CD14-positive monocyte (primary cell): ENCODE data around the gene ZNF474. TPM values are rescaled to one million over a fixed set of nuclear protein-coding genes. Genes with fewer than 3 reads are reported as not detected.

Source experiments
- DNase-seq, 3 donors: peaks; one replicate each; pipeline ENCODE4 v3.0.0-alpha.2; 2011 to 2022
- H2AFZ ChIP-seq: 2 replicates; pipeline ENCODE4 v1.6.0; 2012; ENCODE audit warnings: mild to moderate bottlenecking, low read depth, low read length, inconsistent platforms; ENCODE audit not compliant: insufficient read depth, poor library complexity, severe bottlenecking
- H3K27ac ChIP-seq, 2 donors: 1 replicate in 1 of 2; 2 replicates in 1 of 2; pipeline ENCODE4 v1.5.1; 2012 to 2013; ENCODE audit warnings: low read length in 2 of 2, control low read depth in 1 of 2, inconsistent platforms in 1 of 2, low read depth in 1 of 2, mild to moderate bottlenecking in 1 of 2
- H3K27me3 ChIP-seq, 2 donors: one replicate each; pipeline versions ENCODE4 v1.6.0 to v1.6.1; 2011 to 2013; ENCODE audit warnings: low read length in 2 of 2; ENCODE audit not compliant: control insufficient read depth in 2 of 2, insufficient read depth in 2 of 2
- H3K36me3 ChIP-seq, 2 donors: replicated peaks in 1 of 2; 1 replicate in 1 of 2; 2 replicates in 1 of 2; pipeline versions ENCODE4 v1.5.1 to v1.6.1; 2012 to 2013; ENCODE audit warnings: low read length in 2 of 2, control low read depth in 1 of 2, inconsistent platforms in 1 of 2, mild to moderate bottlenecking in 1 of 2; ENCODE audit not compliant: insufficient read depth in 2 of 2, control insufficient read depth in 1 of 2
- H3K4me1 ChIP-seq, 2 donors: 1 replicate in 1 of 2; 2 replicates in 1 of 2; pipeline versions ENCODE4 v1.5.1 to v1.6.1; 2012 to 2013; ENCODE audit warnings: low read length in 2 of 2, control low read depth in 1 of 2, inconsistent platforms in 1 of 2, mild to moderate bottlenecking in 1 of 2, moderate library complexity in 1 of 2; ENCODE audit not compliant: insufficient read depth in 2 of 2, control insufficient read depth in 1 of 2
- H3K4me2 ChIP-seq: replicated peaks from 2 replicates; pipeline ENCODE3; 2012; ENCODE audit warnings: low read length, moderate library complexity, mild to moderate bottlenecking; ENCODE audit not compliant: poor library complexity, severe bottlenecking; ENCODE audit errors: extremely low read depth
- H3K4me3 ChIP-seq, 3 experiments: fragments of 200-600 bp in 1 of 3; sonication (generic) in 1 of 3; replicated peaks in 1 of 3; 1 replicate in 2 of 3; 2 replicates in 1 of 3; pipeline ENCODE4 v1.5.1; 2011 to 2013; ENCODE audit warnings: low read length in 3 of 3, mild to moderate bottlenecking in 3 of 3, control low read depth in 2 of 3, low read depth in 2 of 3, inconsistent platforms in 1 of 3, moderate library complexity in 1 of 3
- H3K79me2 ChIP-seq: 2 replicates; pipeline ENCODE4 v1.6.0; 2012; ENCODE audit warnings: mild to moderate bottlenecking, control low read depth, inconsistent platforms, low read length, moderate library complexity; ENCODE audit not compliant: insufficient read depth
- H3K9ac ChIP-seq: 2 replicates; pipeline ENCODE4 v1.6.0; 2017; ENCODE audit warnings: low read length, mild to moderate bottlenecking; ENCODE audit not compliant: insufficient read depth, poor library complexity, severe bottlenecking
- H3K9me3 ChIP-seq, 2 donors: replicated peaks in 1 of 2; 1 replicate in 1 of 2; 2 replicates in 1 of 2; pipeline versions ENCODE4 v1.5.1 to v1.6.1; 2012 to 2013; ENCODE audit warnings: low read length in 2 of 2, control low read depth in 1 of 2; ENCODE audit not compliant: control insufficient read depth in 1 of 2, insufficient read depth in 1 of 2
- H4K20me1 ChIP-seq: 2 replicates; pipeline ENCODE4 v1.6.0; 2012; ENCODE audit warnings: mild to moderate bottlenecking, low read length, control low read depth, moderate library complexity; ENCODE audit not compliant: insufficient read depth
- H3K27ac Mint-ChIP-seq, 7 donors: one replicate each; pipeline ENCODE4 v1.8.0; 2020; ENCODE audit warnings: mild to moderate bottlenecking in 7 of 7, mixed read lengths in 7 of 7, moderate library complexity in 6 of 7, inconsistent platforms in 2 of 7
- H3K27me3 Mint-ChIP-seq, 3 donors: one replicate each; pipeline ENCODE4 v1.8.0; 2021 to 2022; ENCODE audit warnings: low read depth in 3 of 3, mild to moderate bottlenecking in 3 of 3, mixed read lengths in 3 of 3, moderate library complexity in 3 of 3, inconsistent platforms in 1 of 3
- H3K36me3 Mint-ChIP-seq, 2 donors: one replicate each; pipeline ENCODE4 v1.8.0; 2020; ENCODE audit warnings: mixed read lengths in 2 of 2, inconsistent platforms in 1 of 2, mild to moderate bottlenecking in 1 of 2
- H3K4me1 Mint-ChIP-seq: one replicate; pipeline ENCODE4 v1.8.0; 2020; ENCODE audit warnings: mild to moderate bottlenecking, mixed read lengths
- H3K4me3 Mint-ChIP-seq, 2 donors: one replicate each; pipeline ENCODE4 v1.8.0; 2020; ENCODE audit warnings: mild to moderate bottlenecking in 2 of 2, mixed read lengths in 2 of 2, moderate library complexity in 1 of 2
- H3K9me3 Mint-ChIP-seq, 7 donors: one replicate each; pipeline ENCODE4 v1.8.0; 2020 to 2022; ENCODE audit warnings: mixed read lengths in 7 of 7, mild to moderate bottlenecking in 6 of 7, moderate library complexity in 6 of 7, inconsistent platforms in 2 of 7
- WGBS: methylation state at CpG from one replicate; pipeline ENCODE4 v1.1.5; 2013; ENCODE audit warnings: missing lambda C conversion rate; ENCODE audit not compliant: insufficient coverage; 5-methylcytosine and 5-hydroxymethylcytosine counted together
- intact Hi-C, 2 donors: fragments of 100-400 bp; cut with micrococcal nuclease; formaldehyde crosslinking; loops; one replicate each; pipeline versions ENCODE4 v1.15.0 to v1.15.1; 2023
- polyA plus RNA-seq, 3 donors: library from polyadenylated mRNA; depleted of rRNA in 1 of 3; unstranded in 2 of 3; stranded (reverse) in 1 of 3; fragments of 300-500 nt in 2 of 3; fragments of >200 nt in 1 of 3; fragmentation: Illumina TruSeq in 2 of 3; gene quantifications; 1 replicate in 2 of 3; 2 replicates in 1 of 3; pipeline ENCODE4 v1.2.3, GENCODE V29; 2012 to 2021
- TF ChIP-seq, protein P1 (sequence below): fragments of 200-600 bp; IDR thresholded peaks from one replicate; pipeline ENCODE4 v1.8.0; 2022; ENCODE audit warnings: antibody characterized with exemption, mild to moderate bottlenecking

ZNF474 gene
- polyA plus RNA-seq, 3 donors, result 0.09 TPM; not detected in 2

DNA sequence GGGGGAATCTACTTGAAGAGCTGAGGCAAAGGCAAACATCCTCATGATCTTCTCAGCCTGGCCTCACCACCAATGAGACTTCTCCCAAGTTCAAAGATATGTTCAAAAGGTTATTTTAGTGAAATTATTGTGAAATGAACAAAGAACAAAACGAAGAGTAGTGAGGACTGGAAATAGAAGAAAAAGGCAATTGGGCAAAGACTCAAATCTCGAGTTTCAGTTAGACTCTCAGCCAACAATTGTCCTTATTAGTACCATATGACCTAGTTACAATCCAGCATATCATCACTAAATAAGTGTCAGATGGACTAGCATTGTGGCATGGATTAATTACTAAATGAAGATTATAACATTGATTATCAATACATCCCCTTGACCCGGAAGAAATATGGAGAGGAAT is 9.0 kb downstream of the ZNF474 start:
- no peaks in the 10 kb centered on the region for H4K20me1 ChIP-seq
- peaks cover 0 to 4% of the 10 kb centered on the region in 2 donors for H3K9me3 ChIP-seq
- no peaks in the 10 kb centered on the region for H3K27me3 ChIP-seq
- Mint-ChIP-seq H3K4me1 (no peaks in the 10 kb centered on the region), H3K36me3 (no peaks in the 10 kb centered on the region), H3K27ac (no peak overlapping the region), H3K27me3 (no peaks in the 10 kb centered on the region), H3K9me3 (peaks cover 0 to 4% (median 0%) of the 10 kb centered on the region in 7 donors), H3K4me3 (no peak overlapping the region)
- no peak overlapping the region for H3K27ac ChIP-seq
- H3K79me2 ChIP-seq, result no peaks in the 10 kb centered on the region
- H3K4me1 ChIP-seq, result no peaks in the 10 kb centered on the region
- no peak overlapping the region for H3K4me2 ChIP-seq
- no peak overlapping the region for H2AFZ ChIP-seq
- no peak overlapping the region for H3K9ac ChIP-seq
- no peak overlapping the region for H3K4me3 ChIP-seq
- DNase-seq, result no peak
- TF ChIP-seq, protein P1, sequence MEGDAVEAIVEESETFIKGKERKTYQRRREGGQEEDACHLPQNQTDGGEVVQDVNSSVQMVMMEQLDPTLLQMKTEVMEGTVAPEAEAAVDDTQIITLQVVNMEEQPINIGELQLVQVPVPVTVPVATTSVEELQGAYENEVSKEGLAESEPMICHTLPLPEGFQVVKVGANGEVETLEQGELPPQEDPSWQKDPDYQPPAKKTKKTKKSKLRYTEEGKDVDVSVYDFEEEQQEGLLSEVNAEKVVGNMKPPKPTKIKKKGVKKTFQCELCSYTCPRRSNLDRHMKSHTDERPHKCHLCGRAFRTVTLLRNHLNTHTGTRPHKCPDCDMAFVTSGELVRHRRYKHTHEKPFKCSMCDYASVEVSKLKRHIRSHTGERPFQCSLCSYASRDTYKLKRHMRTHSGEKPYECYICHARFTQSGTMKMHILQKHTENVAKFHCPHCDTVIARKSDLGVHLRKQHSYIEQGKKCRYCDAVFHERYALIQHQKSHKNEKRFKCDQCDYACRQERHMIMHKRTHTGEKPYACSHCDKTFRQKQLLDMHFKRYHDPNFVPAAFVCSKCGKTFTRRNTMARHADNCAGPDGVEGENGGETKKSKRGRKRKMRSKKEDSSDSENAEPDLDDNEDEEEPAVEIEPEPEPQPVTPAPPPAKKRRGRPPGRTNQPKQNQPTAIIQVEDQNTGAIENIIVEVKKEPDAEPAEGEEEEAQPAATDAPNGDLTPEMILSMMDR, result no peak
- intact Hi-C loops, result no loop called here
- no peaks in the 10 kb centered on the region for H3K36me3 ChIP-seq
- WGBS, result no CpG with 5 or more reads among the region's 3 CpGs

DNA sequence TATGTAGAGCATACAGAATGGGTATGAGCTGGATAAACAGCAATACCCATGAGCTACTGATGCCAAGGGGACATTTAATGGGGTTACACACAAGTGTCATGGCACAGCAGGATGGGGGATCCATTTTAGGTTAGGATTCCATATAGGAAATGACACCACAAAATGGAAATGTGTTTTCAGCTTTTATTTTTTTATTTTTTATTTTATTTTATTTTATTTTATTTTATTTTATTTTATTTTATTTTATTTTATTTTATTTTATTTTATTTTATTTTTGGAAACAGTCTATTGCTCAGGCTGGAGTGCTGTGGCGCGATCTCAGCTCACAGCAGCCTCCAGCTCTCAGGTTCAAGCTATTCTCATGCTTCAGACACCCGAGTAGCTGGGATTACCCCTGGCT is 11.6 kb downstream of the ZNF474 start:
- TF ChIP-seq, protein P1, result no peak
- H3K36me3 Mint-ChIP-seq, result no peaks in the 10 kb centered on the region
- no peaks in the 10 kb centered on the region for H3K4me1 Mint-ChIP-seq

More for the DNA sequence above, 11.6 kb downstream of the ZNF474 start:
- no peak overlapping the region for H3K27ac ChIP-seq
- no peaks in the 10 kb centered on the region for H3K36me3 ChIP-seq
- no peak overlapping the region for H3K27ac Mint-ChIP-seq
- H3K4me3 ChIP-seq, result no peak overlapping the region
- intact Hi-C loops, result no loop called here
- no peak overlapping the region for H2AFZ ChIP-seq
- no peaks in the 10 kb centered on the region for H4K20me1 ChIP-seq
- no peak overlapping the region for H3K4me2 ChIP-seq
- H3K9me3 ChIP-seq, result no peaks in the 10 kb centered on the region
- H3K9ac ChIP-seq, result no peak overlapping the region
- no CpG with 5 or more reads among the region's 3 CpGs for WGBS
- H3K4me3 Mint-ChIP-seq, result no peak overlapping the region
- H3K27me3 ChIP-seq, result no peaks in the 10 kb centered on the region
- H3K79me2 ChIP-seq, result no peaks in the 10 kb centered on the region
- peaks cover 0 to 2% (median 0%) of the 10 kb centered on the region in 7 donors for H3K9me3 Mint-ChIP-seq
- DNase-seq, result no peak
- H3K4me1 ChIP-seq, result no peaks in the 10 kb centered on the region
- H3K27me3 Mint-ChIP-seq, result peaks cover 0 to 1% (median 0%) of the 10 kb centered on the region in 3 donors
